Brain microvascular endothelial cell (primary cell): ENCODE results near the gene MYO7A.

Experiments used
- DNase-seq: peaks from one replicate; pipeline ENCODE4 v3.0.0-alpha.2; 2020
- H3K27ac ChIP-seq: fragments of 250-450 bp; sonication (Bioruptor Pico); 2 replicates; pipeline ENCODE4 v1.5.1; 2020; ENCODE audit warnings: mild to moderate bottlenecking, moderate library complexity
- H3K27me3 ChIP-seq: fragments of 250-450 bp; sonication (Bioruptor Pico); replicated peaks from 2 replicates; pipeline ENCODE4 v1.5.1; 2020; ENCODE audit warnings: mild to moderate bottlenecking
- H3K36me3 ChIP-seq: fragments of 250-450 bp; sonication (Bioruptor Pico); replicated peaks from 2 replicates; pipeline ENCODE4 v1.5.1; 2020; ENCODE audit warnings: mild to moderate bottlenecking
- H3K4me3 ChIP-seq: 2 replicates; pipeline ENCODE4 v1.5.1; 2011; ENCODE audit warnings: low read depth, mild to moderate bottlenecking, control low read depth, low read length, moderate library complexity
- in situ Hi-C: cut with HindIII; loops from 2 replicates; pipeline ENCODE4 v1.10.0; 2017; ENCODE audit warnings: low sequenced_read_pairs, low pct_ligation_motif_present
- TF ChIP-seq, protein P1 (sequence below): IDR thresholded peaks from 2 replicates; pipeline ENCODE4 v1.5.1; 2011; ENCODE audit warnings: low read depth, mild to moderate bottlenecking, moderate library complexity, low read length, control low read depth, inconsistent platforms; ENCODE audit errors: missing control alignments

Gene MYO7A

GRCh38 chr11:77252555-77253270 is 124.7 kb downstream of the MYO7A start:
- no peaks in the 10 kb centered on the region for H3K36me3 ChIP-seq
- TF ChIP-seq, protein P1, sequence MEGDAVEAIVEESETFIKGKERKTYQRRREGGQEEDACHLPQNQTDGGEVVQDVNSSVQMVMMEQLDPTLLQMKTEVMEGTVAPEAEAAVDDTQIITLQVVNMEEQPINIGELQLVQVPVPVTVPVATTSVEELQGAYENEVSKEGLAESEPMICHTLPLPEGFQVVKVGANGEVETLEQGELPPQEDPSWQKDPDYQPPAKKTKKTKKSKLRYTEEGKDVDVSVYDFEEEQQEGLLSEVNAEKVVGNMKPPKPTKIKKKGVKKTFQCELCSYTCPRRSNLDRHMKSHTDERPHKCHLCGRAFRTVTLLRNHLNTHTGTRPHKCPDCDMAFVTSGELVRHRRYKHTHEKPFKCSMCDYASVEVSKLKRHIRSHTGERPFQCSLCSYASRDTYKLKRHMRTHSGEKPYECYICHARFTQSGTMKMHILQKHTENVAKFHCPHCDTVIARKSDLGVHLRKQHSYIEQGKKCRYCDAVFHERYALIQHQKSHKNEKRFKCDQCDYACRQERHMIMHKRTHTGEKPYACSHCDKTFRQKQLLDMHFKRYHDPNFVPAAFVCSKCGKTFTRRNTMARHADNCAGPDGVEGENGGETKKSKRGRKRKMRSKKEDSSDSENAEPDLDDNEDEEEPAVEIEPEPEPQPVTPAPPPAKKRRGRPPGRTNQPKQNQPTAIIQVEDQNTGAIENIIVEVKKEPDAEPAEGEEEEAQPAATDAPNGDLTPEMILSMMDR: no peak
- DNase-seq: no peak
- in situ Hi-C loops: no loop called here
- H3K27me3 ChIP-seq: no peaks in the 10 kb centered on the region
- H3K4me3 ChIP-seq: no peak overlapping the region
- H3K27ac ChIP-seq: no peak overlapping the region

- Histone ChIP-seq H3K27me3 (no peaks in the 10 kb centered on the region), H3K4me3 (no peak overlapping the region), H3K36me3 (no peaks in the 10 kb centered on the region), H3K27ac (no peak overlapping the region)
- in situ Hi-C loops: no loop called here
- TF ChIP-seq, protein P1: no peak
- no peak for DNase-seq
Measured at GRCh38 chr11:77253690-77254089, 125.6 kb downstream of the MYO7A start.

GRCh38 chr11:77259641-77260040 is 131.6 kb downstream of the MYO7A start:
- no peak overlapping the region for H3K27ac ChIP-seq
- no peaks in the 10 kb centered on the region for H3K36me3 ChIP-seq
- no peaks in the 10 kb centered on the region for H3K27me3 ChIP-seq
- TF ChIP-seq, protein P1: no peak
- peak; percentile 33 for DNase-seq
- in situ Hi-C loops: no loop called here
- H3K4me3 ChIP-seq: no peak overlapping the region

GRCh38 chr11:77262803-77263202 is 134.8 kb downstream of the MYO7A start:
- Histone ChIP-seq H3K4me3 (no peak overlapping the region), H3K36me3 (no peaks in the 10 kb centered on the region), H3K27me3 (no peaks in the 10 kb centered on the region), H3K27ac (no peak overlapping the region)
- in situ Hi-C loops: no loop called here
- TF ChIP-seq, protein P1: no peak
- DNase-seq: no peak
